Measurements from ENCODE around the gene DNAAF1. TPM values are rescaled to one million over a fixed set of nuclear protein-coding genes. Genes with fewer than 3 reads are reported as not detected.
A peak's percentile ranks its signal among the peaks of the same experiment; 100 is the strongest.

Gene DNAAF1
- total RNA-seq, 1 donor, result 0.36 TPM

DNA sequence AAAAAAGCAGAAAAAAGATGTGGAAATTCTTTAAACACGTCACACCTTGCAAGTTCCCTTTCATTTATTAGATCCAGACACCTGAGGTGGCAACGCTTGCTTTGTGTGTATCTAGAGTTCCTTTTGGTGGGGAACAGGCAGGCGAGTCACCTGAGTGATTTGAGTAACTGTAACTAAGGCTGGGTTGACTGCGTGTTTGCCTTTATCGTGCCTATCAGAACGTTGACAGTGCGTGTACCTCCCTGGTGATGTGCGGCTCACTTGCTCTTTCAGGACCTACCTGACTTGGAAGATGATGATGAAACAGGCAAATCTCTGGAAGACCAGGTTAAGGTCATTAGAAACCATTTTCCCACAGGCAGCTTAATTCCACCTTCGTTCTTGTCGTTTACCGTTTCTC, 29.3 kb downstream of the DNAAF1 start:
- TF ChIP-seq, protein P1, sequence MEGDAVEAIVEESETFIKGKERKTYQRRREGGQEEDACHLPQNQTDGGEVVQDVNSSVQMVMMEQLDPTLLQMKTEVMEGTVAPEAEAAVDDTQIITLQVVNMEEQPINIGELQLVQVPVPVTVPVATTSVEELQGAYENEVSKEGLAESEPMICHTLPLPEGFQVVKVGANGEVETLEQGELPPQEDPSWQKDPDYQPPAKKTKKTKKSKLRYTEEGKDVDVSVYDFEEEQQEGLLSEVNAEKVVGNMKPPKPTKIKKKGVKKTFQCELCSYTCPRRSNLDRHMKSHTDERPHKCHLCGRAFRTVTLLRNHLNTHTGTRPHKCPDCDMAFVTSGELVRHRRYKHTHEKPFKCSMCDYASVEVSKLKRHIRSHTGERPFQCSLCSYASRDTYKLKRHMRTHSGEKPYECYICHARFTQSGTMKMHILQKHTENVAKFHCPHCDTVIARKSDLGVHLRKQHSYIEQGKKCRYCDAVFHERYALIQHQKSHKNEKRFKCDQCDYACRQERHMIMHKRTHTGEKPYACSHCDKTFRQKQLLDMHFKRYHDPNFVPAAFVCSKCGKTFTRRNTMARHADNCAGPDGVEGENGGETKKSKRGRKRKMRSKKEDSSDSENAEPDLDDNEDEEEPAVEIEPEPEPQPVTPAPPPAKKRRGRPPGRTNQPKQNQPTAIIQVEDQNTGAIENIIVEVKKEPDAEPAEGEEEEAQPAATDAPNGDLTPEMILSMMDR (IDR thresholded peaks at IDR 0.05; ENCODE audit: extremely low read depth, low read depth, low read length), result no peak
- H3K4me1 ChIP-seq (ENCODE audit: insufficient read depth, low read length), result peaks cover 23% of the 10 kb centered on the region
- H4K20me1 ChIP-seq (ENCODE audit: insufficient read depth, low read length), result peaks cover 9% of the 10 kb centered on the region
- no peaks in the 10 kb centered on the region for H3K79me2 ChIP-seq (ENCODE audit: insufficient read depth, low read length)
- no peak for DNase-seq (ENCODE audit: insufficient read length, low spot score, missing footprints)
- H3K27me3 ChIP-seq (ENCODE audit: insufficient read depth, low read length), result no peaks in the 10 kb centered on the region
- no peak overlapping the region for H3K27ac ChIP-seq (ENCODE audit: low read depth, low read length)
- H3K9me3 ChIP-seq (ENCODE audit: low read depth, low read length), result no peaks in the 10 kb centered on the region
- H2AFZ ChIP-seq (ENCODE audit: low read length), result no peak overlapping the region
- no peak overlapping the region for H3K4me2 ChIP-seq (ENCODE audit: insufficient read depth, low read length)
- no peak overlapping the region for H3K4me3 ChIP-seq (ENCODE audit: insufficient read depth, low read length)
- H3K36me3 ChIP-seq (ENCODE audit: insufficient read depth, low read length), result peaks cover 5% of the 10 kb centered on the region

DNA sequence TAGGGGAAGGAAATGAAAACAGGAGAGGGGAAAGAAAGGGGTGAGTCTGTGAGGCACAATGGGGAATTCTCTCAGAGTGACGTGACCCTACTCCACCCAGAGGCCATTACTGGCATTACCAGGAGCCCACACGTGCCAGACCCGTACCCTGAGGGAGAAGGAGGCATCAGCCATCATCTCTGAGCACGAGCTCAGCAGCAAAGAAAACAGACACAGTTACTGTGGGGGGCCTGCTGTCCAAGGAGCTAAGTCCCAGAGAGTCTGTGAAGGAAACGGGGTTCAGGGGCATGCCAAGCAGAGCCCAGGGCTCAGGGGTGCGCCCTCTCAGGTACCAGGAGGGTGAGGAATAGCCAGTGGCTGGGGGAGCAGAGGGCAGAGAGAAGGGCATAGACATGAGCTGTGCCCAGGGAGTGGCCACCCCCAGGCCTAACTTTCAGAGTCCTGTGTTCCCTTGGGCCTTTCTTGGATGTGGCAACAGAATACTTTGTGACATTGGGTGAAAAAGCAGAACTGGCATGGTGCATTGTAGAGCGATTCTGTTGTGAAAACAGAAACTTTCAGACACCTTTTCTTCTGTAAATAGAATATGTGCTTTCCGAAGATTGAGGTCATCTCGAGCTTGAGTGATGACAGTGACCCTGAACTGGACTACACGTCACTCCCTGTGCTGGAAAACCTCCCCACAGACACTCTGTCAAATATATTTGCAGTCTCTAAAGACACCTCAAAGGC, 30.4 kb downstream of the DNAAF1 start:
- DNase-seq (ENCODE audit: insufficient read length, low spot score, missing footprints), result peak; percentile 93
- Histone ChIP-seq H3K9me3 (ENCODE audit: low read depth, low read length) (no peaks in the 10 kb centered on the region), H2AFZ (ENCODE audit: low read length) (no peak overlapping the region), H3K4me1 (ENCODE audit: insufficient read depth, low read length) (peaks cover 23% of the 10 kb centered on the region), H3K79me2 (ENCODE audit: insufficient read depth, low read length) (no peaks in the 10 kb centered on the region), H3K36me3 (ENCODE audit: insufficient read depth, low read length) (peaks cover 5% of the 10 kb centered on the region), H3K27me3 (ENCODE audit: insufficient read depth, low read length) (no peaks in the 10 kb centered on the region), H3K4me2 (ENCODE audit: insufficient read depth, low read length) (peak overlapping the region; percentile 6), H4K20me1 (ENCODE audit: insufficient read depth, low read length) (peaks cover 9% of the 10 kb centered on the region), H3K4me3 (ENCODE audit: insufficient read depth, low read length) (no peak overlapping the region), H3K27ac (ENCODE audit: low read depth, low read length) (no peak overlapping the region)
- TF ChIP-seq, protein P1 (IDR thresholded peaks at IDR 0.05; ENCODE audit: extremely low read depth, low read depth, low read length), result peak; percentile 89

DNA sequence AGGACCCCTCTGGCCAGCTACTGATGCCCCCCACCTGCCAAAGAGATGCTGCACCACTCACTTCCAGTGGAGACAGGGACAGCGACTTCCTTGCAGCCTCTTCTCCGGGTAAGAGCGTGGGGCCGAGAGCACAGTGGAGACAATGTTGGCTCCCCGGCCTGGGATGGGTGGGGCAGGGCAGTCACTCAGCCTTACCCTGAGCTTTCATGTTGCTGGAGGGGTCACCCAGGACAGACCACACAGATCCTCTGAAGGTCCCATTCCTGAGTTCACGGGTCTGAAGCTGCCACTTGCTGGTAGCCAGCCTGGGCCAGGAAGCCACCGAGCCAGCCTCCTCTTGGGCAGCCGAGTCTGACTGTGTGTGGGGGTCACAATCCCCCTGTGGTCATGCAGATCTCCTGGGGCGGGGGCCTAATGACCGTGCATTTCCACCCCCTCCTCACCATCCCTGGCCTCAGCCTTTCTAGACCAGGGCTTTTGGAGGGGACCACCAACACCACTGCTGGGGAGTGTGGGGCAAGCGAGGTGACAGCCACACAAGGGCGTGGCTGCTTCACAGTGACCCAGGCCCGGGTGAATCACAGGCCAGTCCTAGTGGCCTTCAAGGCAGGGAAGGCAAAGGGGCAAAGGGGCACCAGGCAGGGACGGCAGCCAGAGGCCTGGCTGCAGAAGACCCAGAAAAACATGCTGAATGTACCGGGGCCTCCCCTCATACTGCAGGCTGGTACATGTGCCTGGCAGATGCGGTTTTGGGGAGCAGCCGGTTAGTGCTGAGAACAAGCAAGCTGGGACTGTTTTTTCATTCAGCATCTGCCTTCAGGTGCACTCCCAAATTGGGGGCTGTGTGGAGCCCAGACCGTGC, 31.3 kb downstream of the DNAAF1 start:
- Histone ChIP-seq H3K27me3 (ENCODE audit: insufficient read depth, low read length) (no peaks in the 10 kb centered on the region), H3K36me3 (ENCODE audit: insufficient read depth, low read length) (peaks cover 12% of the 10 kb centered on the region), H3K4me2 (ENCODE audit: insufficient read depth, low read length) (peak overlapping the region; percentile 45), H3K4me3 (ENCODE audit: insufficient read depth, low read length) (no peak overlapping the region), H4K20me1 (ENCODE audit: insufficient read depth, low read length) (peaks cover 9% of the 10 kb centered on the region), H3K4me1 (ENCODE audit: insufficient read depth, low read length) (peaks cover 23% of the 10 kb centered on the region), H2AFZ (ENCODE audit: low read length) (no peak overlapping the region), H3K79me2 (ENCODE audit: insufficient read depth, low read length) (no peaks in the 10 kb centered on the region), H3K27ac (ENCODE audit: low read depth, low read length) (peak overlapping the region; percentile 48), H3K9me3 (ENCODE audit: low read depth, low read length) (no peaks in the 10 kb centered on the region)
- DNase-seq (ENCODE audit: insufficient read length, low spot score, missing footprints), result peak; percentile 49
- TF ChIP-seq, protein P1 (IDR thresholded peaks at IDR 0.05; ENCODE audit: extremely low read depth, low read depth, low read length), result no peak

DNA sequence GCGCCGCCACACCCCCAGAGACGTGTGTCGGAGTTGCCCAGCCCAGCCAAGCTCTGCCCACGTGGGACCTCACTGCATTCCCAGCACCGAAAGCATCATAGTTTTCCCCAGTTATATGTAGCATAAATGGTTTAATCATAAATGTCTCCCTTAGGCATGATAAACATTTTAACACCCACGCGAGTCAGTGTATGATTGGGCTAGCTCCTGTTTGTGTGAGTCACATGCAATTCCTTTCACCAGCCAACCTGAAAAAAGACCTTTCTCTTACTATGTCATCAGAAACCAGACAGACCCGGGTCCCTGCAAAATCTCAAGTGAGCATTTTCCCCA, 32.6 kb downstream of the DNAAF1 start:
- H4K20me1 ChIP-seq (ENCODE audit: insufficient read depth, low read length), result peaks cover 9% of the 10 kb centered on the region
- H3K27ac ChIP-seq (ENCODE audit: low read depth, low read length), result peak overlapping the region; percentile 25
- no peaks in the 10 kb centered on the region for H3K79me2 ChIP-seq (ENCODE audit: insufficient read depth, low read length)
- H3K27me3 ChIP-seq (ENCODE audit: insufficient read depth, low read length), result no peaks in the 10 kb centered on the region
- DNase-seq (ENCODE audit: insufficient read length, low spot score, missing footprints), result peak; percentile 94
- peaks cover 23% of the 10 kb centered on the region for H3K4me1 ChIP-seq (ENCODE audit: insufficient read depth, low read length)
- no peak overlapping the region for H2AFZ ChIP-seq (ENCODE audit: low read length)
- H3K4me3 ChIP-seq (ENCODE audit: insufficient read depth, low read length), result no peak overlapping the region
- TF ChIP-seq, protein P1 (IDR thresholded peaks at IDR 0.05; ENCODE audit: extremely low read depth, low read depth, low read length), result no peak
- no peaks in the 10 kb centered on the region for H3K9me3 ChIP-seq (ENCODE audit: low read depth, low read length)
- H3K4me2 ChIP-seq (ENCODE audit: insufficient read depth, low read length), result peak overlapping the region; percentile 45
- peaks cover 23% of the 10 kb centered on the region for H3K36me3 ChIP-seq (ENCODE audit: insufficient read depth, low read length)
